ENCODE measurements around the gene IPO8. TPM values are rescaled to one million over a fixed set of nuclear protein-coding genes. Genes with fewer than 3 reads are reported as not detected.

IPO8 gene
- 41.6 and 50.2 TPM in 2 replicates for total RNA-seq

DNA sequence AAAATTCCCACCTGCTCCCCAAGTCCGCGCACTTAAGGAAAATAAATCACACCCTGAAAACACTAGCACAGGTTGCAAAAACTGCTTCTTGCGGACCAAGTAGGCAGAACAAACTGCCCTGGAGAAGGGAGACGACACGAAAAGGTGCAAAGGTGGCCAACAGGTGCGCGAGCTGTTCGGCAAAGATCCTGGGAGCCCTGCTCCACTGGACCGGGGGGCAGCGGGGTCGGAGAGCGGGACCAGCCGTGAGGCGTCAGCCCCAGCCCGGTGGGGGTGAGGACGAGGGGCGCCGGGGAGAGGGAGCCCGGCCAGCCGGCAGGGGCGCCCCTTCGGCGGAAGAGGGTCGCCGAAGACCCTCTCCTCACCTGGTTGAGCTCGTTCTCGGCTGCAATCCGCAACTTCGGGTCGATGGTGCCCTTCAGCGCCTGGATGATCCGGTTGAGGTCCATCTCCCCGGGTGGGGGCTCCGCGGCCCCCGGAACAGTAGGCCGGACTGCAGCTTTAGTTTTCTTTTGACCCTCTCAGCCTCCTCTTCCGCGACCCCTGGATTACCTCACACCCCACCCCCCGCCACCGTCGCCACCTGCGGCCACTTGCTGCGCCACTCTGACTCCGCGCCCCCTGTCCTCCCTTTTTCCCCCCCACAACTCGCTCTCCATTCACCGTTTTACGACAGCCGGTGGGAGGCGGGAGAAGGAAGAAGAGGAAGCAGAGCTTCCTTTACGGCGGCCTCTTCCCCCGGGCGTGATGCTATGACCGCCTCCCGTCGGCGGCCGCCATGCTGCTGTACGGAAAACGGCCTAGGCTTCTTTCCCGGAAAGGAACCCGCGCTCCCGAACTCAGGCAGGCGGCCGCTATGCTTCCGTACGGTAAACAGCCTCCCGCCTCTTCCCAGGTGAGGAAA lies at the start of gene IPO8:
Gene IPO8 (minus strand): TSS at position 671 of the 904 bp plus-strand sequence. CDS start 222 bp downstream, at position 449.

Other genes with a start within 250 kb of the IPO8 start
- gene CAPRIN2, start 59.1 kb upstream of the IPO8 start, total RNA-seq, result 23.4 and 26.6 TPM in 2 replicates
- gene TSPAN11, start 230.9 kb upstream of the IPO8 start, total RNA-seq, result 0.26 and 0.32 TPM in 2 replicates